ENCODE results near the gene CPVL. TPM values are rescaled to one million over a fixed set of nuclear protein-coding genes. Genes with fewer than 3 reads are reported as not detected.

Gene CPVL
- total RNA-seq, 1 experiment from 2014 or later: 26.9 TPM

DNA sequence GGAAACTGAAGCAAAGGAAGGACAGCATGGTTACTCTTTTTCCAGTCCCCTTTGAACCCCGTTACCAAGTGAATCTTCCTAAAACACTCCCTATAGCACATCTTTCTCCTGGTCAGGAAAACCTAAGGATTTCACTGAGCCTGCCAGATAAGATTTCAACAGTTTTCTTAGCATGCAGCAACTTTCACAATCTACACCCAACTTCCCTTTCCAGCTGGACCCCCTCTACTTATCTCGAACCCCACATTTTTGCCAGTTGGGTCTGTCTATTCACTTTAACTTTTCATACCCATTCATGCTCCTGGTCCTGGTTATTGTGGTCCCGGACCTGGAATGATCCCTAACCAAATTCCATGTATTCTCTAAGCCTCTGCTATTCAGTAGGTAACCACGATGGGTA, 14.9 kb upstream of the CPVL start:
- no peaks in the 10 kb centered on the region for H3K79me1 ChIP-seq (ENCODE audit: insufficient read depth, low read depth, low read length, poor library complexity, severe bottlenecking)
- no peak overlapping the region for H2AK5ac ChIP-seq (ENCODE audit: insufficient read length, low read length)
- H2BK15ac ChIP-seq (ENCODE audit: low read depth, low read length): no peak overlapping the region
- no peak overlapping the region for H3K56ac ChIP-seq (ENCODE audit: insufficient read length, low read depth, low read length)
- peaks cover 0 to 8% (median 0%) of the 10 kb centered on the region in 3 experiments; a peak in 2 of 7 replicates for H3K36me3 Mint-ChIP-seq (ENCODE audit: insufficient read depth in 1 of 3, low read depth in 3 of 3)
- H3K4me1 ChIP-seq (ENCODE audit: insufficient read depth, low read length): no peaks in the 10 kb centered on the region
- peaks cover 9 to 10% of the 10 kb centered on the region in 2 experiments for H3K4me1 Mint-ChIP-seq
- H4K8ac ChIP-seq (replicated peaks; ENCODE audit: insufficient read length, low read depth, low read length): no peak overlapping the region
- WGBS (ENCODE audit: extremely low coverage, insufficient read length, low lambda C conversion rate): no CpG with 5 or more reads among the region's 4 CpGs
- H3K27ac ChIP-seq (ENCODE audit: insufficient read length, low read depth, low read length): no peak overlapping the region
- no peak overlapping the region for H4K91ac ChIP-seq (ENCODE audit: insufficient read length, low read depth, low read length)
- no peaks in the 10 kb centered on the region for H3K27me3 ChIP-seq (ENCODE audit: insufficient read depth, low read length)
- no peaks in the 10 kb centered on the region for H4K20me1 ChIP-seq (ENCODE audit: control insufficient read depth, insufficient read depth, insufficient read length)
- H3K14ac ChIP-seq (ENCODE audit: insufficient read depth, low read length): no peak overlapping the region
- H3K27ac Mint-ChIP-seq: no peak overlapping the region
- H4K5ac ChIP-seq (ENCODE audit: insufficient read length, low read depth, low read length): no peak overlapping the region
- no peak overlapping the region for H3K4me2 ChIP-seq (ENCODE audit: insufficient read depth, insufficient read length, low read length)
- H3K23ac ChIP-seq (ENCODE audit: insufficient read length, low read depth, low read length): no peak overlapping the region
- H2BK120ac ChIP-seq (ENCODE audit: low read depth, low read length, poor library complexity, severe bottlenecking): no peak overlapping the region
- no peak overlapping the region for H2BK12ac ChIP-seq (ENCODE audit: insufficient read length, low read depth, low read length)
- no peak overlapping the region for H3K9ac ChIP-seq (ENCODE audit: extremely low read depth, insufficient read length, low read length)
- no peaks in the 10 kb centered on the region for H3K79me2 ChIP-seq (ENCODE audit: insufficient read depth, low read length)
- no peak overlapping the region for H3K4ac ChIP-seq (ENCODE audit: low read depth, low read length)
- no peaks in the 10 kb centered on the region for H3K23me2 ChIP-seq (ENCODE audit: insufficient read length, low read depth, low read length, poor library complexity, severe bottlenecking)
- H3K27me3 Mint-ChIP-seq (ENCODE audit: low read depth): no peaks in the 10 kb centered on the region
- no peak overlapping the region for H2AFZ ChIP-seq (ENCODE audit: low read length)
- TF ChIP-seq, protein P1, sequence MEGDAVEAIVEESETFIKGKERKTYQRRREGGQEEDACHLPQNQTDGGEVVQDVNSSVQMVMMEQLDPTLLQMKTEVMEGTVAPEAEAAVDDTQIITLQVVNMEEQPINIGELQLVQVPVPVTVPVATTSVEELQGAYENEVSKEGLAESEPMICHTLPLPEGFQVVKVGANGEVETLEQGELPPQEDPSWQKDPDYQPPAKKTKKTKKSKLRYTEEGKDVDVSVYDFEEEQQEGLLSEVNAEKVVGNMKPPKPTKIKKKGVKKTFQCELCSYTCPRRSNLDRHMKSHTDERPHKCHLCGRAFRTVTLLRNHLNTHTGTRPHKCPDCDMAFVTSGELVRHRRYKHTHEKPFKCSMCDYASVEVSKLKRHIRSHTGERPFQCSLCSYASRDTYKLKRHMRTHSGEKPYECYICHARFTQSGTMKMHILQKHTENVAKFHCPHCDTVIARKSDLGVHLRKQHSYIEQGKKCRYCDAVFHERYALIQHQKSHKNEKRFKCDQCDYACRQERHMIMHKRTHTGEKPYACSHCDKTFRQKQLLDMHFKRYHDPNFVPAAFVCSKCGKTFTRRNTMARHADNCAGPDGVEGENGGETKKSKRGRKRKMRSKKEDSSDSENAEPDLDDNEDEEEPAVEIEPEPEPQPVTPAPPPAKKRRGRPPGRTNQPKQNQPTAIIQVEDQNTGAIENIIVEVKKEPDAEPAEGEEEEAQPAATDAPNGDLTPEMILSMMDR (conservative IDR thresholded peaks at IDR 0.05): no peak
- H3K4me3 Mint-ChIP-seq: no peak overlapping the region
- H3K9me3 Mint-ChIP-seq: peaks cover 4 to 8% of the 10 kb centered on the region in 2 experiments; a peak in 3 of 5 replicates
- no peaks in the 10 kb centered on the region for H3K9me3 ChIP-seq (ENCODE audit: control insufficient read depth, low read depth, low read length)
- H3T11ph ChIP-seq (ENCODE audit: low read length): no peak overlapping the region
- DNase-seq: no peak
- no peak overlapping the region for H2BK5ac ChIP-seq (ENCODE audit: insufficient read length, low read length)
- no peak overlapping the region for H3K18ac ChIP-seq (ENCODE audit: insufficient read length, low read depth, low read length)
- H2BK20ac ChIP-seq (ENCODE audit: low read depth, low read length, poor library complexity, severe bottlenecking): no peak overlapping the region

Data from H9 (cell line).